GM18951 (cell line): ENCODE results near the gene DUS2.
"Not testable (repeated sequence)": the region's sequence is repeated elsewhere in the genome, so short reads cannot be mapped to it uniquely, and the experiment has no call there.

Source experiments
- POLR2A ChIP-seq: IDR thresholded peaks from 4 replicates; pipeline ENCODE4 v1.6.1; 2011; ENCODE audit warnings: mild to moderate bottlenecking; ENCODE audit not compliant: insufficient read length, insufficient read depth; ENCODE audit errors: extremely low read depth
- in situ Hi-C: fragments of 300-500 bp; cut with MboI; formaldehyde crosslinking; loops from one replicate; pipeline ENCODE4 v1.12.0; 2022; ENCODE audit warnings: low sequenced_read_pairs, mixed read lengths, inconsistent platforms; ENCODE audit not compliant: unreplicated experiment

DUS2 gene

DNA sequence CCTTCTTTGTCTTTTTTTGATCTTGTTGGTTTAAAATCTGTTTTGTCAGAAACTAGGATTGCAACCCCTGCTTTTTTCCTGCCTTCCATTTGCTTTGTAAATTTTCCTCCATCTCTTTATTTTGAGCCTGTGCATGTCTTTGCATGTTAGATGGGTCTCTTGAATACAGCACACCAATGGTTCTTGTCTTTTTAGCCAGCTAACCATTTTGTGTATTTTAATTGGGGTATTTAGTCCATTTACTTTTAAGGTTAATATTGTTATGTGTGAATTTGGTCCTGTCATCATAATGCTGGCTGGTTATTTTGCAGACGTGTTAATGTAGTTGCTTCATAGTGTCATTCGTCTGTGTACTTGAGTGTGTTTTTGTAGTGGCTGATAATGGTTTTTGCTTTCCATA lies 88.3 kb downstream of the DUS2 start:
- no peak for TF ChIP-seq POLR2A
- in situ Hi-C loops: no loop called here

- in situ Hi-C loops: no loop called here
- TF ChIP-seq POLR2A: no peak
Measured at GRCh38 chr16:68113059-68113761, 90.1 kb downstream of the DUS2 start.

DNA sequence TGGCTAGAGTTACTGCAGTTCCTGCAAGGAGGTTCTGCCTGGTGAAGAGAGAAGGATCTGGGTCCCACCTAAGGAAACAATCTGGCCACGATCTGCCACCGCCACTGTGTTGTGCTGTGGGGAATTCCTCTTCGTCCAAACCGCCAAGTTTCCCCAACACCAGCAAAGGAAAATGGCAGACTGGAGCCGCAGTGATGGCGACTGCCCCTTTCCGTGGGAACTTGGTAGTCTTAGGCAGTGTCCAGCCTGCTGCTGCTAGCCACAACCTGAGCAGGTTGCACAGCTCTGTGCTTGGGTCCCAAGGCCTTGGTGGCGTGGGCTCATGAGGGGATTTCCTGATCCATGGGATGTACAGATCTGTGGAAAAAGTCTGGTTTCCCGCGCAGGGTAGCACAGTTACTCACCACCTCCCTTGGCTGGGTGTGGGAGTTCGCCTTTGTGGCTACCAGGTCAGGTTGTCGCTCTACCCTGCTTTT lies 90.7 kb downstream of the DUS2 start:
- in situ Hi-C loops: no loop called here
- no peak for TF ChIP-seq POLR2A

DNA sequence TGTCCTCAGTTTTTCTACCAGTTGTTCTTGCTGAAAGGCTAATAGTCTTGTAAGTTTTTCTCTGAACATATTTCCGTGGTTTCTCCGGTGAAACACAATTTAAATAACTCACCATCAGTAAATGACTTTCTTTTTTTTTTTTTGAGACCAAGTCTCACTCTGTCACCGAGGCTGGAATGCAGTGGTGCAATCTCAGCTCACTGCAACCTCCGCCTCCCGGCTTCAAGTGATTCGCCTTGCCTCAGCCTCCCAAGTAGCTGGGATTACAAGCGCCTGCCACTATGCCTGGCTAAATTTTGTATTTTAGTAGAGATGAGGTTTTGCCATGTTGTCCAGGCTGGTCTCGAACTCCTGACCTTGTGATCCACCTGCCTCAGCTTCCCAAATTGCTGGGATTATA lies 91.9 kb downstream of the DUS2 start:
- in situ Hi-C loops: not testable (repeated sequence)

DNA sequence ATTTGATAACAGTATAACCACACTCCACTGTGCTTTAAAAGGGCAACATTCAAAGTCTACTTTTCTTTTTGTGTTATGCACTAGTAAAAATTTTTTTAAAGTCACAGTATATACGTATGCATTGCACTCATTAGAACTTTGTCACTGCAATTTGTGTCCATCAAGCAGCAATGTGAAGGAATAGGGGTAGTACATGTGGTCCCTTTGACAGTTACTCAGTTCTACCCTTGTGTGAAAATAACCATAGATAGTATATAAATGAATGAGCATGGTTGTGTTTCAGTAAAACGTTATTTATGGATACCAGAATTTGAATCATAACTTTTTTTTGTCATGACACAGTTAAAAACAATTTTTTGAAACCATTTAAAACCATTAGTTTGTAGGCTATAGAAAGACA lies 92.8 kb downstream of the DUS2 start:
- in situ Hi-C loops: no loop called here
- TF ChIP-seq POLR2A: no peak

GRCh38 chr16:68116256-68116867 lies 93.3 kb downstream of the DUS2 start:
- TF ChIP-seq POLR2A: no peak
- in situ Hi-C loops: no loop called here

DNA sequence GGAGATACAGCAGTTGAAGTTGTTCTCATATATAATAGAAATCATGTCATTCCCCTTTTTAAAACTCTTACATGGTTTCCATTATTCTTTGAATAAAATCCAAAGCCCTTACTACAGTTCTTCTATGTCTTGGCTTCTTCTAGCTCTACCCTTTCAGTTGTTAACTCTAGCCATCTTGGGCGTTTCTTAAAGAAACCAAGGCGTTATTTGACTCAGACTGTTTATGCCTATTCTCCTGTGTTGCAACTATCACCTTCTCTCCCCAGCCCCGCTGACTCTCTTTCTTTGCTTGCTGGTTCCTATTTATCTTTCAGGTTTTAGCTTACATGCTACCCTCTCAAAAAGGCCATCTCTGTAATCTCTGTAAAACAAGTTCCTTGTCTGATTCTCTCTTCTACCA lies 94.8 kb downstream of the DUS2 start:
- in situ Hi-C loops: no loop called here
- TF ChIP-seq POLR2A: no peak

GRCh38 chr16:68118954-68119353 lies 95.9 kb downstream of the DUS2 start:
- in situ Hi-C loops: not testable (repeated sequence)

- in situ Hi-C loops: not testable (repeated sequence)
Measured at GRCh38 chr16:68120496-68120895, 97.4 kb downstream of the DUS2 start.

GRCh38 chr16:68126395-68126794 lies 103.3 kb downstream of the DUS2 start:
- in situ Hi-C loops: no loop called here
- TF ChIP-seq POLR2A: no peak

GRCh38 chr16:68128577-68129305 lies 105.7 kb downstream of the DUS2 start:
- TF ChIP-seq POLR2A: no peak
- in situ Hi-C loops: no loop called here
